HG02840 (cell line): ENCODE results near the gene UNC13C.

Experiments
- ATAC-seq: cut with Tn5 transposase; IDR thresholded peaks from one replicate; pipeline ENCODE4 v1.9.1; 2021; ENCODE audit warnings: mild to moderate bottlenecking, moderate library complexity, moderate number of reproducible peaks; ENCODE audit not compliant: unreplicated experiment, low FRiP score

The UNC13C gene

DNA sequence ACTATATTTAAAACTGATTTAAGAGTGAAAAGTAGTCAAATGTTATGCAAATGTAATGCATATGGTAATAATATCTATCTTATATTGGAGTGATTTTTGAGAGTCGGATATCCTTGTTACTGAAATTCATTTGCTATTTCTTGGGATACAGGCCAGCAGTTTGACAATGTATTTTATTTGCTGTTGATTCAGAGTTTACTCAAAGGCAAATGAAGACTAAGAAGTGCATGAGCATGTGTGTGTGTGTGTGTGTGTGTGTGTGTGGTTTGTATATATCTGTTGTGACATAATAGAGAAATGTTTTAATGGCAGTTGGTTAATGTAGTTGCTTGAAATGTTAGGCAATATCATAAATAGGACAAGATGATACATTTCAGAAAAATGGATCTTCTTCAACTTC lies 39.0 kb downstream of the UNC13C start:
- ATAC-seq: no peak

DNA sequence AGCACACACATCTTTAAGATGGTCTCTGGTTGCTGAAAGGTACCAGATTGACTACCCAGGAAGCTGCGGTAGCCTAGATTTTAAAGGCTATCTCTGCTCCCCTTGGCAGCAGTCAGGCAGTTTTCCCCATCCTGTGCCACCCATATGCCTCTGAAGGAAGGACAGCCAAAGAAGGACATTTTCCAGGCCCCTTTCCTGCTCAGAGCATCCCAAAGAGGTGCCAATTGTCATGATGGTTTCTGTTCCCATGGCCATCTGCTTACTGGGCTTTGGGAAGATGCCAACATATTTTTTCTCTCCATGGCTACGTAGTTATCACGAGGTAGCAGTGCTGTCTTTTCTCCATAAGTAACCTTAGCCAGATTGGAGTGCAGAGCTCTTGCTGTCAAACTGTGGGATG lies 39.7 kb downstream of the UNC13C start:
- no peak for ATAC-seq

DNA sequence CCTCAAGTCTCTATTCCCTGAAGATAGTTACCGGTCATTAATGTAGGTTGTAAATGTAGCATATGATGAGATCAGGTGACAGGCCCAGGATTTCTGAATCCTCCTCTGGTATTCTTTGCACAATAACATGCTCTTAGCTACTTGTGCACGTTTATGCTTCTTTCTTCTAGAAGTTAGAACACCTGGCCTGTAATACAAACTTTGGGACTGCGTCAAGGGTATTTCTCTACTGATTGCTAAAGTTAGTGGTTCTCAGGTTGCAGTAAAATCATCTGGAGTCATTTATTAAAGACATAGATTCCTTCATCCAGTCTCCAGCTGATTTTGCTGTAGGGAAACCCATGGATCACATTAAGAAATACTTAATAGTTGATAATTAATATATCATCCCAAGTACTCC lies 48.0 kb downstream of the UNC13C start:
- ATAC-seq: no peak

GRCh38 chr15:54026891-54027290 lies 48.6 kb downstream of the UNC13C start:
- no peak for ATAC-seq

DNA sequence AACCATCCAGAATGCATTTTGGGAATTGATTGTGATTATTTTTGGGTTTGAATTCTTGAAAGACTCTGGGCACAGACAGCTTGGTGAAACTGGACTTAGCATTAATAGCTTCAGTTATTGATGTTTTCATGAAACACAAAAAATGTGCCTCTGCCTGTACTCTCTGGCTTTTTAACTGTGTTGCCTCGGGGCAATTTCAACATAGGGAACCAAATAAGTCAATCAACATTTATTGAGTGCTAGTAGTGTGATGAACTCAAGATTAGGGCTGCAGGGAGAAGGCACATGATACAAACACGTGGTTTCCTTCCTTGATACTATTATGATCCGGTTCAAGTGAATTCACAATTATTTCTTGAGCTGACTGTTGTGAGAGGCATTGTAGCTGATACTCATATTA lies 50.8 kb downstream of the UNC13C start:
- no peak for ATAC-seq

- ATAC-seq: no peak
Observed at GRCh38 chr15:54032066-54032465, 53.8 kb downstream of the UNC13C start.

DNA sequence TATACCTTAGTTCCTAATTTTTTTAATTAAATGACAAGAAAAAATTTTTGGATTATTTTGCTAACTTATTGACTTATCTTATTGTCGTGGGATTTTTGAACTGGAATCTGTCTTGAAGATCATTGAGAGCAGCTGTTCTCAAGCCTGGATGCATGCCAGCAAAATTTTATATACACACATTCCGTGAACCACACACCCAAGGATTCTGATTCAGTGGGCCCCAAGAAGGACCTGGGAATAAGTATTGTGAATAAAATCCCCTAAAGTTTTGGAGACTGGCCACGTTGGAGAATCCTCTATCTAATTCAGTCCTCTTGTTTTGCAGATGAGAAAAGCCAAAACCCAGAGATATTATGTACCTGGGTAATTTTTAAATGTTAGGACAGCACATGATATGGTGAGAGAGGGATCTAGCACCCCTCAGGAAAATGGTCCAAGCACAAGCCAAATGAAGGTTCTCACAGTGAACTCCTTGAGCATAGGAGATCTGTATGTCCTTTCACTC lies 55.2 kb downstream of the UNC13C start:
- no peak for ATAC-seq

DNA sequence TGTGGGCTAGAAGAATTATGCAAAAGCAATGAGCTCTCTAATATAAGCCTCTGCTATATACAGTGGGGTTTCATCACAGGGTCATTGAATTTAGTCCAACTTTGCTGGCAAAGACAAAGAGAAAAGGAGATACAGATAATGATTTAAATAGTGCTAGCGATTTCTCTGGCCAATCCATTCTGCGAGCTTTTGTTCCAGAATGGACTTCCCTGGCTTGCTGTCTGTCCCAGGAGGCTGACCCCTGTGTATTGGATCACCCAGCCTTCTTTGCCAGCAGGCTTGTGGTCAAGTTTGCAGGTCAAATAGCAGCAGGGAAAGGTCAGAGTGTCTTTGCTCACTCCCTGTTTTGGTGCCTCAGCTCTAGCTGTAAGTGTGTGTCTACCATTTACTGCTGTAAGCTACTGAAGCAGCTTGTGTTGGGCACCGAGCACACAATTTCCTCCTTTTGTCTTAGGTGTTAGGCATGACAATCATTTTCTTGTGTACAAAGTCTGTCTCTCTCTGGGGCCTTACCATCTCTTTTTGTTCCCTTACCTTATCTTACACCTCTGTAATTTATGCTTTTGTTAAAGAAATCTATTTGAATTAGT lies 55.7 kb downstream of the UNC13C start:
- no peak for ATAC-seq

DNA sequence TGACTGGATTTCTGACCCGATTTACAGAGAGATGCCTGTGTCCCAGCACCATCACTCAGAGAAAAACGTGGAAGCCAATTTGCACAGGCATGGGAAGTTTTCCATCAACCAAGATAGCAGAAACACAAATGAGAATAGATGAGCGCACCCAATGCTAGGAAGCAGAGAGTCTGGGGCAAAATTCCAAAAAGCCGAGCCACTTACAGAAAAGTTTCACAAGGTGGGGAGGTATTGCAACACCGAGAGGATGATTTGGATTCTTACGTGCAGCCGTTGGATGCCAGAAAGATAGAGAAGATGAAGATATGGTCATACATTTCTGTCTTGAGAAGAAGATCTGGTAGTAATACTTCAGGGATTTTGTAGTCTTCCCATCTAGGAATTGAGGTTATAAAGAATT lies 57.4 kb downstream of the UNC13C start:
- no peak for ATAC-seq

GRCh38 chr15:54045397-54045796 lies 67.2 kb downstream of the UNC13C start:
- ATAC-seq: no peak

GRCh38 chr15:54046093-54046492 lies 67.9 kb downstream of the UNC13C start:
- no peak for ATAC-seq

DNA sequence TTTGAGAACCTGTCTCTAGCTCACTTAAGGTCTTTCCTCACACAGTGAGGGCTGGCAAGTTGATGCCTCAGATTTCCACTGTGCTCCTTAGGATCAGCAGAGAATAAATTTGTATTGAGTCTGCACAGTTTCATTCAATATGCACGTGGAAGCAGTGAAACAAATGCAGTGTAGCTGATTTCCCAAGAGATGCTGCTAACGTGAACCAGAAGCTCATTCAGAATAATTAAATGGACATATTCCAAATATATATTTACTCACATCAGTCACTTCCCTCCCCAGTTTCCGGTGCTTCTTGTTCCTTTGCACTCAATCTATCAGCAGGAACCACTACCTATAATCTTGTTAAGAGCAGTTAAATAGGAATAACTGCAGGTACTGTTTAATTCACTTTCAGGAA lies 86.1 kb downstream of the UNC13C start:
- no peak for ATAC-seq

- ATAC-seq: no peak
Observed at GRCh38 chr15:54066403-54066802, 88.2 kb downstream of the UNC13C start.

- no peak for ATAC-seq
Observed at GRCh38 chr15:54082836-54083492, 104.7 kb downstream of the UNC13C start.

- ATAC-seq: no peak
Observed at GRCh38 chr15:54083501-54083900, 105.3 kb downstream of the UNC13C start.

- no peak for ATAC-seq
Observed at GRCh38 chr15:54083991-54084390, 105.8 kb downstream of the UNC13C start.

GRCh38 chr15:54088837-54089236 lies 110.6 kb downstream of the UNC13C start:
- no peak for ATAC-seq

DNA sequence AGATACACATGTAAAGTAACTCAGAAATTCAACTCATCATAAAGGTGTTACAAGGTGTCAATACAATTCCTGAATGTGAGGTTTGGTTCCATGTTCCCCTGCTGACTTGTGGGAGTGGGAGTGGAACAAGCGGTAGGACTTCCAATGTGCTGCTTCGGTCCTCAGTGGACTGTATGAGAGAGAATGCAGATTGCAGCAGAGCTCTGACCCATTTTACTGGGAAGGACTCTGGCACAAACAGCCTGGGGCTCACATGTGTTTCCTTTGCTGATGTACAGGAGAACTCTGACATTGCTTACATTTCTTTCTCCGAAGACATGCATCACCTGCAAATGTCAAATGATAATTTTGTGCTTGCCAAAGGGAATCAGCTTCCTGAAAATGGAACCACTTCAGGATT lies 111.5 kb downstream of the UNC13C start:
- no peak for ATAC-seq

GRCh38 chr15:54091651-54092050 lies 113.4 kb downstream of the UNC13C start:
- no peak for ATAC-seq

GRCh38 chr15:54094661-54095060 lies 116.4 kb downstream of the UNC13C start:
- no peak for ATAC-seq

DNA sequence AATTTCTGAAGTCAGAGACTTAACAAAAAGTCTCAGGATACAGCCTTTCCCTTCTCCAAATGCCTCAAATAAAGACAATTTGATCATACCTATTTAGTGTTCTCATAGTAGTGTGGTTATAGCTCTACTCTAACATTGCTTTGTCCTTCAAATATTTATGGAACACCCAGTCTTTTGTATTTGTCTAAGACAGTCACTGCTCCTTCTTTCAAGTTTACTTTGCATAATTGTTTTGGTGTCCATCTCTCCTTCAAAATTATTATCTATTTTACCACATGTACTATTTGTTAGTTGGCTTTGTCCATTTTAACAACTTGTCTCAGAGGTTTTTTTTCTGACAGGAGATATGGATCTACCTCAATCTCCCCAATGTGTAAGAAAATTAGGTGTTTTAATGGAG lies 118.8 kb downstream of the UNC13C start:
- ATAC-seq: no peak

GRCh38 chr15:54099010-54099409 lies 120.8 kb downstream of the UNC13C start:
- no peak for ATAC-seq
